K562 (cell line): ENCODE measurements around the gene ZMYND12. TPM values are rescaled to one million over a fixed set of nuclear protein-coding genes. Genes with fewer than 3 reads are reported as not detected.

Source experiments
- ARID4B ChIP-seq: sonication (generic); formaldehyde crosslinking; IDR thresholded peaks from 2 replicates; pipeline ENCODE4 v1.8.0; 2022; ENCODE audit warnings: mild to moderate bottlenecking, missing genetic modification reagents
- ELF2 ChIP-seq: fragments of 250-450 bp; sonication (Bioruptor Pico); IDR thresholded peaks from 2 replicates; pipeline ENCODE4 v1.5.0; 2021; ENCODE audit warnings: mild to moderate bottlenecking
- HMGXB4 ChIP-seq: sonication (generic); formaldehyde crosslinking; IDR thresholded peaks from 2 replicates; pipeline ENCODE4 v1.8.1; 2023; ENCODE audit warnings: mild to moderate bottlenecking, missing genetic modification reagents
- L3MBTL2 ChIP-seq: fragments of 450-650 bp; IDR thresholded peaks from 2 replicates; pipeline ENCODE4 v1.6.1; 2016; ENCODE audit warnings: mild to moderate bottlenecking, moderate library complexity
- MCM3 ChIP-seq: fragments of 450-650 bp; IDR thresholded peaks from 2 replicates; pipeline ENCODE4 v1.6.1; 2016
- MEF2A ChIP-seq: IDR thresholded peaks from 2 replicates; pipeline ENCODE4 v1.6.1; 2011; ENCODE audit warnings: low read depth, mild to moderate bottlenecking, low read length, moderate library complexity; ENCODE audit not compliant: control insufficient read depth
- MNT ChIP-seq, 2 experiments: fragments of 450-650 bp; conservative IDR thresholded peaks; 2 replicates each; pipeline ENCODE4 v1.6.1; 2017; ENCODE audit warnings: mild to moderate bottlenecking in 2 of 2, moderate library complexity in 2 of 2
- PHF8 ChIP-seq: fragments of 200-600 bp; sonication (generic); IDR thresholded peaks from 2 replicates; pipeline ENCODE4 v1.6.1; 2012; ENCODE audit warnings: mixed run types, mild to moderate bottlenecking, inconsistent platforms, low read length, moderate library complexity, borderline replicate concordance
- POLR2A ChIP-seq: fragments of 450-650 bp; conservative IDR thresholded peaks from 2 replicates; pipeline ENCODE4 v1.6.1; 2016
- RBBP5 ChIP-seq: fragments of 200-600 bp; sonication (generic); IDR thresholded peaks from 2 replicates; pipeline ENCODE4 v1.6.1; 2012; ENCODE audit warnings: borderline replicate concordance, mild to moderate bottlenecking, low read length, control low read depth, inconsistent platforms; ENCODE audit not compliant: insufficient read depth, poor library complexity, severe bottlenecking
- TAF7 ChIP-seq: fragments of 450-650 bp; IDR thresholded peaks from 2 replicates; pipeline ENCODE4 v1.6.1; 2016; ENCODE audit warnings: missing genetic modification characterization, missing compliant biosample characterization
- YY1 ChIP-seq, 3 experiments: IDR thresholded peaks; 2 replicates each; pipeline ENCODE4 v1.6.1; 2011; ENCODE audit warnings: low read length in 2 of 3, mild to moderate bottlenecking in 2 of 3, moderate library complexity in 2 of 3, borderline replicate concordance in 1 of 3, control low read depth in 1 of 3, low read depth in 1 of 3; ENCODE audit not compliant: insufficient read depth in 3 of 3, insufficient replicate concordance in 2 of 3, control insufficient read depth in 1 of 3, insufficient read length in 1 of 3; ENCODE audit errors: extremely low read depth in 1 of 3
- ZBTB49 ChIP-seq: sonication (generic); formaldehyde crosslinking; IDR thresholded peaks from 2 replicates; pipeline ENCODE4 v1.8.0; 2022; ENCODE audit warnings: missing genetic modification reagents, mild to moderate bottlenecking, borderline replicate concordance
- ZNF143 ChIP-seq: sonication (generic); formaldehyde crosslinking; IDR thresholded peaks from 2 replicates; pipeline ENCODE4 v1.9.0; 2022; ENCODE audit warnings: mild to moderate bottlenecking, missing genetic modification reagents
- polyA plus RNA-seq, 8 experiments: library from polyadenylated mRNA; depleted of rRNA in 4 of 8; stranded (reverse) in 5 of 8; unstranded in 3 of 8; fragments of >200 nt; fragmentation: Nextera tagmentation in 2 of 8; fragmentation: Illumina TruSeq in 1 of 8; extraction: Ambion mirVana in 2 of 8; extraction: Trizol in 1 of 8; gene quantifications; 2 replicates each; pipeline versions ENCODE4 v1.2.1 to v1.2.3, GENCODE V29; 2011 to 2014; ENCODE audit warnings: inconsistent platforms in 1 of 8, missing spikeins in 1 of 8
- total RNA-seq, 7 experiments: library from RNA; depleted of rRNA in 6 of 7; stranded (reverse); fragments of >200 nt in 6 of 7; fragmentation: Illumina TruSeq in 2 of 7; extraction: Trizol in 2 of 7; gene quantifications; 2 replicates each; pipeline versions ENCODE4 v1.2.1 to v1.2.3, GENCODE V29; 2011 to 2021; ENCODE audit warnings: low replicate concordance in 1 of 7

Gene ZMYND12
- total and polyA plus RNA-seq, 9 of the 15 experiments (the other 6 are each of a cell fraction or from before 2014, with no cell fraction given), result not detected

GRCh38 chr1:42456010-42456753 is at the start of gene ZMYND12, which contains the start of gene PPCS (continued):
- TF ChIP-seq ELF2, result peak; percentile 59; the same call in 1 of the 2 replicates
- peak; percentile 90; the same call in 1 of the 2 replicates for TF ChIP-seq PHF8
- peak; percentile 87 for TF ChIP-seq L3MBTL2
- peak; percentile 42 to 87 (median 68) for TF ChIP-seq YY1 (IDR thresholded peaks at IDR 0.05; ENCODE audit: borderline replicate concordance in 1 of 3, control insufficient read depth in 1 of 3, extremely low read depth in 1 of 3, insufficient read depth in 3 of 3, insufficient read length in 1 of 3, insufficient replicate concordance in 2 of 3, low read depth in 1 of 3, low read length in 2 of 3)
- TF ChIP-seq MCM3, result no peak
- TF ChIP-seq ZNF143, result no peak
- TF ChIP-seq POLR2A, result peak; percentile 88
- no peak for TF ChIP-seq ZBTB49 (CRISPR knock-in tag)
- peak; percentile 48 to 73 for TF ChIP-seq MNT (conservative IDR thresholded peaks at IDR 0.05)
- peak; percentile 11 for TF ChIP-seq RBBP5
- no peak; the same call in 1 of the 2 replicates for TF ChIP-seq HMGXB4
- TF ChIP-seq ARID4B (CRISPR knock-in tag), result 0 out of 2 replicates have a peak, but pooled peaks have one; percentile 42
- TF ChIP-seq TAF7 (tag), result peak; percentile 67; the same call in 1 of the 2 replicates
- no peak for TF ChIP-seq MEF2A
